SU-DHL-6 (cell line): ENCODE data around the gene RCAN2.

Source experiments
- H2AFZ ChIP-seq: fragments of 200-600 bp; sonication (generic); 2 replicates; pipeline ENCODE4 v1.6.1; 2014; ENCODE audit warnings: low read depth, mild to moderate bottlenecking, moderate library complexity, mixed read lengths, antibody characterized with exemption, low read length; ENCODE audit not compliant: severe bottlenecking
- H3F3A ChIP-seq: fragments of 200-600 bp; shearing (Covaris generic); 2 replicates; pipeline ENCODE4 v1.6.0; 2016; ENCODE audit warnings: antibody characterized with exemption, mild to moderate bottlenecking; ENCODE audit not compliant: insufficient read depth
- H3K27ac ChIP-seq: fragments of 200-600 bp; sonication (generic); 2 replicates; pipeline ENCODE4 v1.5.1; 2016; ENCODE audit warnings: low read depth, mild to moderate bottlenecking, low read length, moderate library complexity, mixed read lengths
- H3K27me3 ChIP-seq: fragments of 200-600 bp; sonication (generic), shearing (Covaris generic); 2 replicates; pipeline ENCODE4 v1.6.0; 2014; ENCODE audit warnings: mild to moderate bottlenecking, low read length
- H3K36me3 ChIP-seq: fragments of 200-600 bp; sonication (generic); 2 replicates; pipeline ENCODE4 v1.6.1; 2014; ENCODE audit warnings: mild to moderate bottlenecking, low read length, mixed read lengths
- H3K4me2 ChIP-seq: fragments of 300-600, 200-600 bp; shearing (Covaris generic), sonication (generic); 2 replicates; pipeline ENCODE4 v1.6.0; 2014; ENCODE audit warnings: low read length, low read depth, mild to moderate bottlenecking; ENCODE audit not compliant: poor library complexity, severe bottlenecking
- H3K4me3 ChIP-seq: fragments of 200-600 bp; sonication (generic); 2 replicates; pipeline ENCODE4 v1.5.1; 2014; ENCODE audit warnings: antibody characterized with exemption, low read length, mild to moderate bottlenecking, mixed read lengths; ENCODE audit not compliant: insufficient read depth, poor library complexity, severe bottlenecking
- H3K79me2 ChIP-seq: fragments of 200-600 bp; sonication (generic); 2 replicates; pipeline ENCODE4 v1.6.1; 2014; ENCODE audit warnings: mild to moderate bottlenecking, low read length, moderate library complexity; ENCODE audit not compliant: insufficient read depth
- H3K9ac ChIP-seq: fragments of 200-600 bp; sonication (generic); 2 replicates; pipeline ENCODE4 v1.7.0; 2014; ENCODE audit warnings: mild to moderate bottlenecking, low read length
- H3K9me2 ChIP-seq: fragments of 200-600 bp; sonication (generic); replicated peaks from 2 replicates; pipeline ENCODE4 v1.6.1; 2014; ENCODE audit warnings: low read length; ENCODE audit not compliant: insufficient read depth
- H3K9me3 ChIP-seq: fragments of 200-600 bp; sonication (generic); 2 replicates; pipeline ENCODE4 v1.6.1; 2014; ENCODE audit warnings: low read length, mixed read lengths; ENCODE audit not compliant: insufficient read depth
- H4K20me1 ChIP-seq: fragments of 200-600 bp; sonication (generic); 2 replicates; pipeline ENCODE4 v1.6.1; 2014; ENCODE audit warnings: low read depth, mild to moderate bottlenecking, antibody characterized with exemption, low read length, moderate library complexity, mixed read lengths
- CTCF ChIP-seq: fragments of 200-600 bp; sonication (generic); IDR thresholded peaks from one replicate; pipeline ENCODE4 v1.5.1; 2017; ENCODE audit warnings: antibody characterized with exemption, mild to moderate bottlenecking, low read length, moderate library complexity; ENCODE audit not compliant: insufficient read depth, poor library complexity, severe bottlenecking
- EZH2phosphoT487 ChIP-seq: fragments of 200-600 bp; sonication (generic), shearing (Covaris generic); conservative IDR thresholded peaks from 2 replicates; pipeline ENCODE4 v1.6.1; 2018; ENCODE audit warnings: mild to moderate bottlenecking, antibody characterized with exemption, low read length, moderate library complexity, mixed read lengths

Gene RCAN2

DNA sequence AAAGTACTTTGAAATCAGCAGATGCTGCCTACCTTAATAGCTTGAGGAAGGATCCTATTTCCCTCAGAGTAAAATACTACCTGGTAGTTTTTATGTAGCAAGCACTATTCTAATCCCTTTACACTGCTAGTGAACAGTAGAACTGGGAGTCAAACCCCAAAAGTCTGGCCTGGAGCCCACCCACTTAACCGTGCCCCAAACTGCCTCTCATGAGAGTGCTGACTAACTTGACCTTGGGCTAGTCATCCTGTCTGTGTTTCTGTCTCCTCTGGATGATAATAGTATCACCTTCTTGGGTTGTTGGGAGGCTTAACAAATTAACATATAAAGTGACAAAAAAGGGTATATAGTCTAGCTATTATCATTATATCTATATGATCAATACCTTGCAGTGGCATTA lies 140.5 kb downstream of the RCAN2 start:
- Histone ChIP-seq H3K4me2 (no peak overlapping the region), H3K9me2 (no peaks in the 10 kb centered on the region), H3K79me2 (no peaks in the 10 kb centered on the region), H3K27me3 (no peaks in the 10 kb centered on the region), H3K9me3 (no peaks in the 10 kb centered on the region), H3K36me3 (no peaks in the 10 kb centered on the region), H3K4me3 (no peak overlapping the region), H3K9ac (no peak overlapping the region), H2AFZ (no peak overlapping the region), H3K27ac (no peak overlapping the region), H4K20me1 (no peaks in the 10 kb centered on the region), H3F3A (no peaks in the 10 kb centered on the region)
- TF ChIP-seq CTCF, result no peak
- no peak for TF ChIP-seq EZH2phosphoT487

- TF ChIP-seq CTCF, result no peak
- no peak for TF ChIP-seq EZH2phosphoT487
- no peaks in the 10 kb centered on the region for H3K27me3 ChIP-seq
- no peak overlapping the region for H3K27ac ChIP-seq
- H3K79me2 ChIP-seq, result no peaks in the 10 kb centered on the region
- no peak overlapping the region for H3K9ac ChIP-seq
- H3K36me3 ChIP-seq, result no peaks in the 10 kb centered on the region
- no peaks in the 10 kb centered on the region for H3K9me2 ChIP-seq
- no peaks in the 10 kb centered on the region for H3K9me3 ChIP-seq
- no peak overlapping the region for H3K4me2 ChIP-seq
- no peak overlapping the region for H2AFZ ChIP-seq
- H3K4me3 ChIP-seq, result no peak overlapping the region
- no peaks in the 10 kb centered on the region for H3F3A ChIP-seq
- H4K20me1 ChIP-seq, result no peaks in the 10 kb centered on the region; the same call in 1 of the 2 replicates
These were observed 143.6 kb downstream of the RCAN2 start for GRCh38 chr6:46347669-46348068.

GRCh38 chr6:46340246-46340645 lies 151.0 kb downstream of the RCAN2 start:
- H3K9ac ChIP-seq, result no peak overlapping the region
- TF ChIP-seq EZH2phosphoT487 (no peak), CTCF (no peak)

More at GRCh38 chr6:46340246-46340645, 151.0 kb downstream of the RCAN2 start:
- Histone ChIP-seq H3K36me3 (no peaks in the 10 kb centered on the region), H3K27ac (no peak overlapping the region), H3K4me2 (no peak overlapping the region), H3K9me2 (no peaks in the 10 kb centered on the region), H3K9me3 (no peaks in the 10 kb centered on the region), H3F3A (no peaks in the 10 kb centered on the region), H2AFZ (no peak overlapping the region), H3K27me3 (no peaks in the 10 kb centered on the region), H3K79me2 (no peaks in the 10 kb centered on the region), H4K20me1 (no peaks in the 10 kb centered on the region; the same call in 1 of the 2 replicates), H3K4me3 (no peak overlapping the region)
